COLO668 (cell line): ENCODE results near the gene GLT6D1.

ENCODE experiments used
- DNase-seq: peaks from one replicate; lab custom pipeline; 2025; ENCODE audit not compliant: unreplicated experiment; lab: John Stamatoyannopoulos, UW

The GLT6D1 gene

DNA sequence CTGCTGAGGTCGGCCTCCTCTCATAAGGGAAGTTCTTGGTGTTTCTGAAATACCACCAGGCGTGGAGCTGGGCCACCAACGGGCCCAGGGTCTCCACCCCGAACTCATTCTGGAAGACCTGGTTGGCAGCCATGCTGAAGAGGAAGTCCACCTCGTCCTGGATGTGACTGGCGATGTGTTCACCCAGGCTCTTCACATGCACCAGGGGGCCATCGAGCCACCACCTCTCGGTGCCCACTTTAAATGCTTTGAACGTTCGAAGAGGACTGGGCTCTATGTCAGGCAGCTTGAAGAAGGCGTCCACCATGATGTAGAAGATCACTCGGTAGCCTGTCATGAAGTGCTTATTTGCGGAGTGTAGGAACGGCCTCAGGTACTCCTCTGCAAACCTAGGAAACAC is 15.1 kb downstream of the GLT6D1 start:
- no peak for DNase-seq

DNA sequence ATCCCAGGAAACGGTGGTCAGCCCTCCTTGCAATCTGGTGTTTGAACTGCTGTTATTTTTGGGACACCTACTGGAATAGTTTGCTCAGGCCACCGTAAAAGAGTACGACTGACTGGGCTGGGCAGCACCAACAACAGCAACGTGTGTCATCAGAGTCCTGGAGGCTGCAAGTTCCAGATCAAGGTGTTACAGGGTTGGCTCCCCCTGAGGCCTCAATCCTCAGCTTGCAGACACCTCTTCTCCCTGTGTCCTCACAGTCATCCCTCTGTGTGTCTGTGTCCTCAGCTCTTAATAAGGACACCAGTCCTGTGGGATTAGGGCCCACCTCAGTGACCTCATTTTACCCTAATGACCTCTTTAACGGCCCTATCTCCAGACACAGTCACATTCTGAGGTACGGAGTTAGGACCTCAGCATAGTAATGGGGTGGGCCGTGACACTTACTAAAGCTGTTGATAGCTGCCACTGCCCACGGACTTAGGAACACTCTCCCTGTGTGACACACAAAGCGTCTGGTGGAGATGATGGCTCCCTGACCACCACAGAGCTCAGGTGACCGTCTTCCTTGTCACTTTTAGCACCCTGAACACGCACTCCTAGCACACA is 16.8 kb downstream of the GLT6D1 start:
- no peak for DNase-seq

DNA sequence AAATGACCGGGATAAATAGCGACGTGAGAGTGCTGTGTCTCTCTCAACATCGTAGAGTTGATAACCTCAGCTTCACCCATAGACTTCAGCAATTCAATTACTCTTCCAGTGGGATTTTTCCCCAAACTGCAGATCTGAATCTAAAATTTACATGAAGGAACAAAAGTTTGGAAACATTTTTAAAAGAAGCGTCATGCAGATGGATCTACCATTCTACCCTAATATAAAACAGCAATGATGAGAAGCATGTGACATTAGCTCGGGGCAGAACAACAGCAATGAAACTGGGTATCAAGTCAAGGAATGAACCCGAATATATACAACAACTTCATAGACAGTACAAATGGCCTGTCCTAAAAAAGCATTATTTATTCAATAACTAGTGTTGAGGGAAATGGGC is 18.8 kb downstream of the GLT6D1 start:
- no peak for DNase-seq

- DNase-seq, result peak; percentile 58
These were observed 19.8 kb downstream of the GLT6D1 start for GRCh38 chr9:135619599-135619886.

DNA sequence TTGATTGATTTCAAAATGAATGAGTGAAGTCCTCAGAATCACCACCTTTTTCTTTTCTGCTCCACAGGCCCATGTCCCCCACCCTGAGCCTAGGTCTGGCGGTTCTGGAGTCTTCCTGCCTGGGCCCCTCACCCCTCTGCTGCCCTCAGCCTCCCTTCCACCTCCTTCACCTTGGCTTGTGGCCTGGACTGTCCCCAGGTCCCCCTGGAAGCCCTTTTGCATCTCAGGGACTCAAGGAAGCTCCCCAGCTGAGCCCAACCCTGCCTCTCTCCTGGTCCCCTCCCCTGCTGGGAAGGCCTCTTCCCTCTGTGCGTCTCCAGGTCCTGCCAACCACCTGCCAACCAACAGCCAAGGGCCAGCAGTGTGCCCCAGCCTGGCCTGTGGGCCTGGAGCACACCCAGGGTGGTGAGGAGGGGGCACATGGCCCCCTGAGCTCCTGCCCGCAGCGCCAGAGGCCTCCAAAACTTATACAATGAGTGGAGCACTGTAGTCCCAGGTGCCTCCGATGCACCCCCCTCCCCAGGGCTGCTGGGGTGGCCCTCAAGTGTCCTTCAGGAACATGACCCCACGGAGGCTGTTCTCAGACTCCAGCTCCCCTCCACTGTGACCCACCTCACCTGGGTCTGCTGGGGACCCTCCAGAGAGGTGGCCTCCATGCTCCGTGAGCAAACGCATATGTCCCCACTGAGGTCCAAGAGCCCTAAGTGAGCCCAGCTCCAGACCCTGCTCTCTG is 20.3 kb downstream of the GLT6D1 start:
- DNase-seq, result no peak

DNA sequence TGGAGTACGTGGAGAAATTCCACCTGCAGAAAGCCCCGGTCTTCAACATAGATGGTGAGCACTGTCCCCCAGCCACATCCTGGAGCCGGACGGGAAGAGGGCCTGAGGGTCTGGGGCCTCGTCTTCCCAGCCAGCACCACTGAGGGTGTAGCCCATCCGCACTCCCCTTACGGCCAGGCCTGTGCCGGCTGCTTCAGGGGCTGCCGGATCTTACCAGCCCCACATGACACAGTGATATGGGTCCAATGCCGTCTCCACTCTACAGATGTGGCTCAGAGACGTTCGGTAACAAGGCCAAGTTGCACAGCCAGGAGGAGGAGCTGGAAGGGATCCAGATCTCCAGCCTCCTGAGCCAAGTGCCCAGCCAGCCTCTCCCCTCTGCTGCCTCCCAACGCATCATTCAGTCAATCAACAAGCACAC is 21.3 kb downstream of the GLT6D1 start:
- no peak for DNase-seq

GRCh38 chr9:135617538-135617900 is 21.8 kb downstream of the GLT6D1 start:
- DNase-seq, result no peak

DNA sequence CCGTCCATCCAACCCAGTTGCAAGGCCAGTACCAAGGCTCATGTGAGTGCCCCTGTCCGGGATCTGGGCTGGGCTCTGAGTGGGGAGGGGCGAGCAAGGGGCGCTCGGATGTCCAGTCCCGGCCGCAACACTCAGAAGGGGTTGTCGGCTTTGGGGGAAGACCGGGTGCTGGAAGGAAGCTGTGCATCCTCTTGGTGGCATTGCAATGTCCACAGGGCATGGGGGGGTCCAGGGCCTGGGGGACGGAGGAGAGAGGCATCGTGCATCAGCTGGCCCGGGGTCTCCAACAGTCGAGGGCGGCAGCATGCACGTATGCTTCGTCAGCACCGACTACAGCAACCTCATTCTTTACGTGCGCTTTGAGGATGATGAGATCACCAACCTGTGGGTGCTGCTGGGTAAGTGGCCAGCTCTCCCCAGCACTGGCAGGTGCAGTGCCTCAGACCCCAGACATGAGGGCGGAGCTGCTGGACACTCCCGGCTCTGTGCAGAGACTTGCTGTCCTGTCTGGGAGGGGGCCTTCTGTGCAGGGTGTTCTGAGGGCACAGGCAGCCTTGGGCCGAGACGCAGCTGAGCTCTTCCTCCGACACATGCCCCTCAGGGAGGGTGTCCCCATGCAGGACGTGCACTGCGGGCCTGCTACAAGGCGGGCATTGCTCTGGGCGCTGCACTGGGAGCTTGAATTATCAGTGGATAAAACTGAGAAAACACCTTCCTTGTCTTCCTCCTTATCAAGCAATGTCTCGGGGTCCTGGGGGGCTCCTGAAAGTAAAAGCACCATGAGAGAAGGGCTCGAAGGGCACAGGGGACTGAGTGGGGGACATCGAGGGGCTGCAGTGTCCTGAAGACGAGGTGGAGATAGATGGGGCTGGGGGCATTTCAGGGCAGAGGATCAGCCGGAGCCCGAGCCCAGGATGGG is 22.5 kb downstream of the GLT6D1 start:
- peak; percentile 38 for DNase-seq

- no peak for DNase-seq
These were observed 23.4 kb downstream of the GLT6D1 start for GRCh38 chr9:135615666-135616618.

DNA sequence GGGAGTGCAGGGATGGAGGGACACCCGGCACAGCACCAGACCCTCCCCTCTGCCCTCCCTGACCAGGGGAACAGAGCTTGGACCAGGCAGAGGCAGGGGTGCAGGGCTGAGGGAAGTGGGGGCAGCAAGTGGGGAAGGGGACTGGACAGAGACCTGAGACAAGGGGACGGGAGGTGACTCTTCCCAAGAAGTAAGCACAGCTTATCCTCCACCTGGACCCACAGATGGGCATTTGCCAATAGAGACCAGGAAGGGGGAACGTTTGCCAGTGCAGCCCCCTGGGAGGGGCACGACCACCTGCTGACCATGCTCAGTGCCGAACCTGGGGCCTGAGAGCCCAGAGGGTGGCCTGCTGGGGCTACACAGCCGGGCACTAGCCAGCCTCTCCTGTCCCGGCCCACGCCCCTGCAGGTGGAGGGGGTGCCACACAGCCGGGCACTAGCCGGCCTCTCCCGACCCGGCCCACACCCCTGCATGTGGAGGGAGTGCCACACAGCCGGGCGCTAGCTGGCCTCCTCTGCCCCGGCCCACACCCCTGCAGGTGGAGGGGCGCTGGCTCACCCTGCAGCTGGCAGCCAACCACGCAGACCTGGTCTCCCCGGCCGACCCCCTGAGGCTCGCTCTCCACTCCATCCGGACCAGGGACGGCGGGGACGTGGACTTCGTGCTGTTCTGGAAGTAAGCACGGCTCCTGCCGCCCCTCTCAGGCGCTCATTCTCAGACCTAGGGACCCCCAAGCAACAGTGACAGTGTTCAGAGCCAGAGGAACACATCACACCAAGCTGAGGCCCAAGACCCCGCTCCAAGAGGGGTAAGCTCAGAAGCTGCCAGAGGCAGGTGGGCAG is 24.3 kb downstream of the GLT6D1 start:
- DNase-seq, result no peak

DNA sequence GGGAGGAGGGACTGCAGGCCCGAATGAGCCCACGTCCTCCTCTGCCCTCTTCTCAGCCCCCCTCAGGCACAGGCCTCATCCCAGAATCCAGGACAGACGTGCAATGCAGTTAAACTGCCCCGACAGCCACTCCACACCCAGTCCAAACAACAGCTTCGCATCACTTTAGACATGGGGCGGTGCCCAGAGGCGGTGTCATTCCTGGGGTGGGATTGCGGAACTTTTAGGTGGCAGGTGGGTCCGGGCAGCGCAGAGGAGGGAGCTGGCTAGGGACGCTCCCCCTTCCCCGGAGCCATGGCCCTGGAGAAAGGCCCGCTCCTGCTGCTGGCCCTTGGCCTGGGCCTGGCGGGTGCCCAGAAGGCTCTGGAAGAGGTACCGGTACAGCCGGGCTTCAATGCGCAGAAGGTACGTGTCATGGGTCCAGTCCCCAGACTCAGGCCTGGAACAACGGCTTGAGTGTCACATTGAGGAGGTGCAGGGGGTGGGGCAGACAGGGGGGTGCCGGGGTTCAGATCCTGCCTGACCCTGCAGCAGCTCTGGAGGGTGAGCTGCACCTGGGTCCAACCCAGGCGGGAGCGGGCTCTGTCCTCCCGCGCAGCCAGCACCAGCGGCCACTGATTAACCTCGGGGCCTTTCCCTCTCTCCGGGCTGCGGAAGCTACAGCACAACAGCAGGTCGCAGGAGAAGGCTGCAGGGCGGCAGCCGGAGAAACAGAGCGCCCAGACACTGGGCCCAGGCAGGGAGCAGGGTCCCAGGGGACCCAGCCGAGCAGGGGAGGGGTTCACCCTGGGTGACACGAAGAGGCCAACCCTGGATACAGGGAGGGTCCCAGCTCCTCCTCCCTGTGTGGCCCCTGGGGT is 25.2 kb downstream of the GLT6D1 start:
- DNase-seq, result no peak

- DNase-seq, result no peak
These were observed 26.1 kb downstream of the GLT6D1 start for GRCh38 chr9:135612981-135613910.

GRCh38 chr9:135612437-135612836 is 26.9 kb downstream of the GLT6D1 start:
- no peak for DNase-seq

DNA sequence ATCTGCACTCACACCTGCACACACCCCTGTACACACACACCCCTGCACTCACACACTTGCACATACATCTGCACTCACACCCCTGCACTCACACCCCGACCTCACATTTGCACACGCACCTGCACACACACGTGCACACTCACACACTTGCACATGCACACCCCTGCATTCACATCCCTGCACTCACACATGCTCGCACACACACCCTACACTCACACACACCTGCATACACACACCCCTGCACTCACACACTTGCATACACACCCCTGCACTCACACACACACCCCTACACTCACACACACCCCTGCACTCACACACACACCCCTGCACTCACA is 27.5 kb downstream of the GLT6D1 start:
- no peak for DNase-seq

DNA sequence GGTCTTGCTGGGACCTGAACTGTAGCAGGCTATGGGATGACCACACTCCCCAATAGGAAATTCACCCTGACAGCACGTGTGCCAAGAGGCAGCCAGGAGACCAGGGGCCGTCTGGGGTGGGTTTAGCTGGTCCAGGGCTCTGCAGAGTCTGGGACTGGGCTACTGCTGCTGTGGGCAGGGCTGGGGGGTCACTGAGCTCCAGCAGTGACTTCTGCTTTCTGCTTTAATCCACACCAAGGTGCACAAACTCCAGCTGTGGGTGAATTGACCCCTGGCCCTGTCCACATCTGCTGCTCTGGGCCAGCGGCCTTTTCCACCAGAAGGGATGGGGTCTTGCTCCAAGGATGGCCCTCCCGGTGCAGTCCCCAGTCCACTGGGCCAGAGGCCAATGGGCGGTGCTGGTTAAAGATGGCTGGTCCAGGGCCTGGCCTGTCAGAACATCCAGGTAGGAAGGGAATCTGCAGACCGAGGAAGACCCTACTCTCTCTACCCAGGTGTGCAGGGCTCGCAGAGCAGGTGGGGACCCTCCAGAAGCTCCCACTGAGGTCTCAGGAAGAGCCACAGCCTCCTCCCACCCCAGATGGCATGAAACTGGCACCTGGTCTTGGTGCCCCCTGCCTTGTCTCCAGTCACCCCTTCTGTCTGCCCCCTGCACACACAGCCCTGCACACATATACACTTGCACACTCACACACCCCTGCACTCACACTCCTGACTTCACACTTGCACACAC is 28.0 kb downstream of the GLT6D1 start:
- DNase-seq, result no peak

DNA sequence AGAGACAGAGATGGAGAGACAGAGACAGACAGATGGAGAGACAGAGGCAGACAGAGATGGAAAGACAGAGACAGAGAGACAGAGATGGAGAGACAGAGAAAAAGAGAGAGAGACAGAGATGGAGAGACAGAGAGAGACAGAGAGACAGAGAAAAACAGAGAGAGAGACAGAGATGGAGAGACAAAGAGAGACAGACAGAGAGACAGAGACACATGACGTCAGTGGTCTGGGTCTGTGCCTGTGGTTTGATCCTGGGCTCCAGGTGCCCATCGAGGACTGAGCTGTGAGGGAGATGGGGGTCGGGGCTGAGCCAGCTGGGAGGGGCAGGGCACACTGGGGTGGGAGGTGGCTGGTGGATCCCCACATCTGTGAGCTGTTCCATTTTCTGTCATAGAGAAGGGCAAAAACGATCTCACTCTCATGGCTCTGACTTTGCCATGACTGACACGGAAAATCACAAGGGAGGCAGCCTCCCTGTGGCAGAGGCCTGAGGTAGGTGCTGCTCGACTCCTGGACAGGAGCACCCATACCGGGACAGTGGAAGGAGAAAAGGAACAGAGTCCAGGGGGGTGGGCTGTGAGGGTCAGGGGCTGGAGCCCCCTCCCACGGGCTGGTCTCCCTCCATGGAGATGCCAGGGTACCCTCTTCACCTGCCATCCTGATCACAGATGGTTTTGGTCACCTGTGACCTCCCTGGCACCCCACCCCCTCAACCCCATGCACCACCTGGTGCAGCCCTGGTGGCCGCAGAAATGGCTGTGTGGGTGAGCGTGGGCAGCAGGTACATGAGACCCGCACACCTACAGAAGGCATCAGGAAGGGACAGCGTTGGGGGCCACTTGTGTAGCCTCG is 28.8 kb downstream of the GLT6D1 start:
- DNase-seq, result no peak
